H1 (cell line): ENCODE measurements around the gene SELENOI. TPM values are rescaled to one million over a fixed set of nuclear protein-coding genes. Genes with fewer than 3 reads are reported as not detected.

Source experiments
- CTCF ChIA-PET: fragments of 300-600 bp; sonication (Branson Sonifier 250); formaldehyde crosslinking; loops from one replicate; lab custom pipeline; 2021; ENCODE audit not compliant: partially characterized antibody; lab: Charles Lee
- POLR2A ChIA-PET: fragments of 300-600 bp; sonication (Branson Sonifier 250); formaldehyde crosslinking; loops from one replicate; lab custom pipeline; 2021; ENCODE audit warnings: inconsistent platforms; ENCODE audit not compliant: partially characterized antibody; lab: Charles Lee
- DNase-seq, 2 experiments: peaks; one replicate each; pipeline versions ENCODE4 v3.0.0 to v3.0.0-alpha.2; 2010 to 2022; ENCODE audit warnings: low spot score in 2 of 2, low read depth in 1 of 2, mixed read lengths in 1 of 2
- FAIRE-seq: peaks from 2 replicates; lab custom pipeline; 2011; peaks lifted over from hg19 to GRCh38; lab: Jason Lieb, UNC
- H2AFZ ChIP-seq: 2 replicates; pipeline ENCODE4 v1.8.1; 2012; ENCODE audit warnings: low read length, inconsistent platforms
- H2AK5ac ChIP-seq: 2 replicates; pipeline ENCODE4 v1.6.1; 2013; ENCODE audit warnings: low read depth, low read length
- H2BK120ac ChIP-seq: replicated peaks from 2 replicates; pipeline ENCODE3; 2013; ENCODE audit warnings: low read depth, low read length, inconsistent platforms
- H2BK12ac ChIP-seq: 2 replicates; pipeline ENCODE4 v1.6.1; 2013; ENCODE audit warnings: low read depth, low read length
- H2BK15ac ChIP-seq: 2 replicates; pipeline ENCODE4 v1.6.1; 2013; ENCODE audit warnings: low read length
- H2BK20ac ChIP-seq: 2 replicates; pipeline ENCODE4 v1.6.1; 2013; ENCODE audit warnings: low read length
- H2BK5ac ChIP-seq: 2 replicates; pipeline ENCODE4 v1.6.1; 2013; ENCODE audit warnings: low read depth, low read length
- H3K14ac ChIP-seq: 2 replicates; pipeline ENCODE4 v1.6.1; 2013; ENCODE audit warnings: inconsistent platforms; ENCODE audit not compliant: insufficient read length
- H3K18ac ChIP-seq: 2 replicates; pipeline ENCODE4 v1.6.1; 2013; ENCODE audit warnings: low read length; ENCODE audit errors: extremely low read depth
- H3K23ac ChIP-seq: 2 replicates; pipeline ENCODE4 v1.6.1; 2013; ENCODE audit warnings: inconsistent platforms; ENCODE audit not compliant: insufficient read length
- H3K23me2 ChIP-seq: 2 replicates; pipeline ENCODE4 v1.6.1; 2013; ENCODE audit warnings: low read depth, low read length
- H3K27ac ChIP-seq: 2 replicates; pipeline ENCODE4 v1.6.1; 2011; ENCODE audit warnings: low read depth, low read length, inconsistent platforms
- H3K27me3 ChIP-seq, 4 experiments: replicated peaks in 1 of 4; 1 replicate in 1 of 4; 2 replicates in 3 of 4; pipeline versions ENCODE4 v1.6.1 to v1.8.1; 2011 to 2013; ENCODE audit warnings: low read length in 3 of 4, mild to moderate bottlenecking in 3 of 4, inconsistent platforms in 2 of 4, mixed read lengths in 2 of 4, moderate library complexity in 1 of 4; ENCODE audit not compliant: control insufficient read depth in 3 of 4, insufficient read depth in 3 of 4; ENCODE audit errors: extremely low read depth in 1 of 4
- H3K36me3 ChIP-seq, 4 experiments: 2 replicates each; pipeline versions ENCODE4 v1.6.1 to v1.8.1; 2011 to 2013; ENCODE audit warnings: mild to moderate bottlenecking in 4 of 4, low read length in 3 of 4, moderate library complexity in 2 of 4, control low read depth in 1 of 4, inconsistent platforms in 1 of 4; ENCODE audit not compliant: insufficient read depth in 4 of 4, control insufficient read depth in 2 of 4
- H3K4ac ChIP-seq: replicated peaks from 2 replicates; pipeline ENCODE3; 2013; ENCODE audit warnings: low read length, low read depth, mixed read lengths, inconsistent platforms; ENCODE audit not compliant: insufficient read length
- H3K4me1 ChIP-seq, 4 experiments: replicated peaks in 1 of 4; 1 replicate in 1 of 4; 2 replicates in 3 of 4; pipeline versions ENCODE4 v1.6.1 to v1.8.1; 2011 to 2013; ENCODE audit warnings: low read length in 3 of 4, inconsistent platforms in 2 of 4, mixed read lengths in 1 of 4; ENCODE audit not compliant: insufficient read depth in 4 of 4, control insufficient read depth in 3 of 4
- H3K4me2 ChIP-seq, 2 experiments: 2 replicates each; pipeline versions ENCODE4 v1.6.1 to v1.8.1; 2011 to 2013; ENCODE audit warnings: low read depth in 2 of 2, low read length in 2 of 2, control low read depth in 1 of 2, inconsistent platforms in 1 of 2, mild to moderate bottlenecking in 1 of 2; ENCODE audit not compliant: insufficient read depth in 1 of 2
- H3K4me3 ChIP-seq, 4 experiments: fragments of 200-600, 300-600 bp in 1 of 4; sonication (generic), shearing (Covaris generic), sonication (Bioruptor Twin) in 1 of 4; 2 replicates each; pipeline versions ENCODE4 v1.5.1 to v1.8.1; 2011 to 2016; ENCODE audit warnings: low read length in 4 of 4, low read depth in 3 of 4, control low read depth in 2 of 4, inconsistent platforms in 2 of 4, mild to moderate bottlenecking in 2 of 4, mixed read lengths in 1 of 4, moderate library complexity in 1 of 4; ENCODE audit not compliant: insufficient read depth in 2 of 4; ENCODE audit errors: extremely low read depth in 1 of 4
- H3K56ac ChIP-seq: replicated peaks from 2 replicates; pipeline ENCODE3; 2013; ENCODE audit warnings: low read depth, mild to moderate bottlenecking, mixed read lengths, low read length, inconsistent platforms; ENCODE audit not compliant: insufficient read length
- H3K79me1 ChIP-seq: 2 replicates; pipeline ENCODE4 v1.6.1; 2013; ENCODE audit warnings: low read depth, low read length, control low read depth
- H3K79me2 ChIP-seq, 2 experiments: 2 replicates each; pipeline versions ENCODE4 v1.6.1 to v1.8.1; 2012 to 2013; ENCODE audit warnings: low read length in 2 of 2, mild to moderate bottlenecking in 2 of 2, inconsistent platforms in 1 of 2; ENCODE audit not compliant: insufficient read depth in 2 of 2, control insufficient read depth in 1 of 2
- H3K9ac ChIP-seq, 4 experiments: replicated peaks in 1 of 4; 1 replicate in 1 of 4; 2 replicates in 3 of 4; pipeline versions ENCODE4 v1.6.1 to v1.8.1; 2011 to 2013; ENCODE audit warnings: low read depth in 3 of 4, low read length in 3 of 4, control low read depth in 2 of 4, mild to moderate bottlenecking in 2 of 4, moderate library complexity in 2 of 4, inconsistent platforms in 1 of 4; ENCODE audit errors: extremely low read depth in 1 of 4
- H3K9me3 ChIP-seq, 2 experiments: 2 replicates each; pipeline versions ENCODE4 v1.6.1 to v1.8.1; 2012 to 2013; ENCODE audit warnings: mild to moderate bottlenecking in 2 of 2, moderate library complexity in 2 of 2, control low read depth in 1 of 2, inconsistent platforms in 1 of 2, low read depth in 1 of 2, low read length in 1 of 2, mixed read lengths in 1 of 2; ENCODE audit not compliant: insufficient read depth in 2 of 2
- H4K20me1 ChIP-seq, 2 experiments: replicated peaks in 1 of 2; 2 replicates each; pipeline versions ENCODE3 to v1.8.1; 2011 to 2013; ENCODE audit warnings: inconsistent platforms in 2 of 2, low read length in 2 of 2, mild to moderate bottlenecking in 1 of 2; ENCODE audit not compliant: insufficient read depth in 2 of 2, control insufficient read depth in 1 of 2
- H4K5ac ChIP-seq: 2 replicates; pipeline ENCODE4 v1.6.1; 2013; ENCODE audit warnings: low read length, low read depth, mixed read lengths, inconsistent platforms; ENCODE audit not compliant: insufficient read length
- H4K8ac ChIP-seq: 2 replicates; pipeline ENCODE4 v1.8.0; 2013; ENCODE audit warnings: mild to moderate bottlenecking, moderate library complexity, low read length, inconsistent platforms; ENCODE audit not compliant: insufficient read depth; ENCODE audit errors: extremely low read depth
- H4K91ac ChIP-seq: replicated peaks from 2 replicates; pipeline ENCODE3; 2013; ENCODE audit warnings: low read length, mixed read lengths, inconsistent platforms; ENCODE audit not compliant: insufficient read length
- BCL11A ChIP-seq, 2 experiments: IDR thresholded peaks; one replicate each; pipeline ENCODE4 v1.6.1; 2011; ENCODE audit warnings: low read depth in 2 of 2, low read length in 2 of 2, mild to moderate bottlenecking in 2 of 2
- BRCA1 ChIP-seq: IDR thresholded peaks from 2 replicates; pipeline ENCODE4 v1.6.1; 2012; ENCODE audit warnings: low read depth, low read length, improper control_type of control experiment
- CEBPB ChIP-seq: IDR thresholded peaks from 2 replicates; pipeline ENCODE4 v1.6.1; 2012; ENCODE audit warnings: low read depth, low read length
- FOSL1 ChIP-seq: IDR thresholded peaks from 2 replicates; pipeline ENCODE4 v1.6.1; 2011; ENCODE audit warnings: mild to moderate bottlenecking, low read depth, low read length, moderate library complexity; ENCODE audit not compliant: insufficient read depth
- GABPA ChIP-seq: IDR thresholded peaks from 2 replicates; pipeline ENCODE4 v1.6.1; 2011; ENCODE audit warnings: mild to moderate bottlenecking, low read length, moderate library complexity, borderline replicate concordance; ENCODE audit not compliant: insufficient read depth
- NANOG ChIP-seq: IDR thresholded peaks from 2 replicates; pipeline ENCODE4 v1.6.1; 2011; ENCODE audit warnings: low read length, low read depth, mild to moderate bottlenecking, inconsistent platforms; ENCODE audit not compliant: insufficient read depth, poor library complexity, severe bottlenecking
- POLR2A ChIP-seq, 2 experiments: IDR thresholded peaks; 1 replicate in 1 of 2; 2 replicates in 1 of 2; pipeline ENCODE4 v1.6.1; 2011; ENCODE audit warnings: low read depth in 2 of 2, low read length in 2 of 2, mild to moderate bottlenecking in 2 of 2; ENCODE audit errors: control extremely low read depth in 1 of 2
- POLR2AphosphoS5 ChIP-seq: IDR thresholded peaks from 2 replicates; pipeline ENCODE4 v1.6.1; 2011; ENCODE audit warnings: low read depth, low read length
- SAP30 ChIP-seq: fragments of 300-600 bp; sonication (generic); IDR thresholded peaks from 2 replicates; pipeline ENCODE4 v1.7.1; 2012; ENCODE audit warnings: low read length, moderate library complexity, mild to moderate bottlenecking, inconsistent platforms; ENCODE audit not compliant: insufficient read depth, insufficient replicate concordance
- SP2 ChIP-seq: IDR thresholded peaks from 2 replicates; pipeline ENCODE4 v1.6.1; 2012; ENCODE audit warnings: mild to moderate bottlenecking, low read length, inconsistent platforms
- SUZ12 ChIP-seq: fragments of 200-600 bp; sonication (generic); IDR thresholded peaks from 2 replicates; pipeline ENCODE4 v1.6.1; 2012; ENCODE audit warnings: mild to moderate bottlenecking, inconsistent platforms, low read length, moderate library complexity, mixed read lengths
- TBP ChIP-seq: IDR thresholded peaks from 2 replicates; pipeline ENCODE4 v1.6.1; 2011; ENCODE audit warnings: low read depth, low read length, improper control_type of control experiment
- ZNF274 ChIP-seq: IDR thresholded peaks from 2 replicates; pipeline ENCODE4 v1.7.0; 2012; ENCODE audit warnings: low read length, borderline replicate concordance; ENCODE audit errors: extremely low read depth
- WGBS, 2 experiments: shearing (Covaris generic) in 1 of 2; methylation state at CpG; one replicate each; pipeline versions ENCODE4 v1.1.6 to v1.1.7; 2013 to 2015; ENCODE audit warnings: low lambda C conversion rate in 2 of 2, mixed read lengths in 2 of 2, inconsistent platforms in 1 of 2, low coverage in 1 of 2, missing lambda C conversion rate in 1 of 2; ENCODE audit not compliant: insufficient replicate concordance in 2 of 2, insufficient coverage in 1 of 2, insufficient read length in 1 of 2; ENCODE audit errors: extremely low coverage in 1 of 2, missing lambda C conversion rate in 1 of 2; 5-methylcytosine and 5-hydroxymethylcytosine counted together
- polyA plus RNA-seq, 7 experiments: library from polyadenylated mRNA; depleted of rRNA in 3 of 7; stranded (reverse) in 5 of 7; unstranded in 2 of 7; fragments of >200 nt in 5 of 7; fragments of 200-250 nt in 2 of 7; gene quantifications; 1 replicate in 5 of 7; 2 replicates in 1 of 7; 4 replicates in 1 of 7; pipeline versions ENCODE4 v1.2.1 to v1.2.3, GENCODE V29; 2011 to 2013; ENCODE audit warnings: missing spikeins in 2 of 7, mixed read lengths in 2 of 7
- total RNA-seq: library from RNA; stranded (reverse); fragmentation: NEBNext Ultra II Directional; extraction: Animal tissue kit (Norgen Biotek cat#: 25700); gene quantifications from 2 replicates; pipeline ENCODE4 v1.2.1, GENCODE V29; 2021
- TF ChIP-seq, protein P1 (sequence below): IDR thresholded peaks from 2 replicates; pipeline ENCODE4 v1.6.1; 2011; ENCODE audit warnings: low read depth, mild to moderate bottlenecking, low read length; ENCODE audit not compliant: insufficient read depth

The SELENOI gene
- total and polyA plus RNA-seq, 2 of the 8 experiments (the other 6 are each of a cell fraction or from before 2014, with no cell fraction given) = 15.9 to 63.8 TPM

- no peak overlapping the region for H2BK12ac ChIP-seq
- no peak overlapping the region for H2BK120ac ChIP-seq
- H3K23ac ChIP-seq = no peak overlapping the region
- H3K14ac ChIP-seq = no peak overlapping the region
- H2AK5ac ChIP-seq = no peak overlapping the region
- H3K79me1 ChIP-seq = peaks cover 8% of the 10 kb centered on the region
- H3K56ac ChIP-seq = no peak overlapping the region
- H3K9ac ChIP-seq = no peak overlapping the region
- H2AFZ ChIP-seq = no peak overlapping the region
- no peak for FAIRE-seq
- H2BK20ac ChIP-seq = no peak overlapping the region
- no peaks in the 10 kb centered on the region for H3K9me3 ChIP-seq
- no peak overlapping the region for H2BK5ac ChIP-seq
- H3K18ac ChIP-seq = no peak overlapping the region
- H3K4me1 ChIP-seq = peaks cover 0 to 3% (median under 1%) of the 10 kb centered on the region in 4 experiments; a peak in 3 of 7 replicates
- no peaks in the 10 kb centered on the region for H3K27me3 ChIP-seq
- H3K4me3 ChIP-seq = no peak overlapping the region
- no peak overlapping the region for H4K91ac ChIP-seq
- H3K4me2 ChIP-seq = no peak overlapping the region
- peaks cover 6 to 77% of the 10 kb centered on the region in 2 experiments; a peak in 3 of 4 replicates for H3K79me2 ChIP-seq
- no peak for DNase-seq
- H3K23me2 ChIP-seq = no peaks in the 10 kb centered on the region
- no peaks in the 10 kb centered on the region; a peak in 1 of 8 replicates for H3K36me3 ChIP-seq
- no peak overlapping the region for H3K4ac ChIP-seq
- H4K20me1 ChIP-seq = peaks cover 11 to 15% of the 10 kb centered on the region in 2 experiments
- H2BK15ac ChIP-seq = no peak overlapping the region
- CTCF ChIA-PET = no interaction called here
- POLR2A ChIA-PET = interaction anchor here (0.6 to 1.7 kb wide), 2 partner anchors 8 to 60 kb away, joined by 3 read pairs; no protein-coding TSS in a partner anchor
- no peak overlapping the region for H4K5ac ChIP-seq
- no peak overlapping the region for H3K27ac ChIP-seq
- no peak overlapping the region for H4K8ac ChIP-seq
- WGBS, 2 experiments = 93% methylated on average over 4 of the region's 4 CpGs; no CpG with 5 or more reads in 1 of the 2 experiments
- TF ChIP-seq, protein P1, sequence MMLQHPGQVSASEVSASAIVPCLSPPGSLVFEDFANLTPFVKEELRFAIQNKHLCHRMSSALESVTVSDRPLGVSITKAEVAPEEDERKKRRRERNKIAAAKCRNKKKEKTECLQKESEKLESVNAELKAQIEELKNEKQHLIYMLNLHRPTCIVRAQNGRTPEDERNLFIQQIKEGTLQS = no peak
- no peak for TF ChIP-seq SUZ12
- no peak for TF ChIP-seq FOSL1
- no peak for TF ChIP-seq BCL11A (IDR thresholded peaks at IDR 0.05; ENCODE audit: low read depth in 2 of 2, low read length in 2 of 2)
- TF ChIP-seq GABPA = no peak
- TF ChIP-seq SP2 = no peak
- no peak for TF ChIP-seq POLR2AphosphoS5
- TF ChIP-seq SAP30 = no peak
- TF ChIP-seq TBP = no peak
- no peak for TF ChIP-seq ZNF274
- no peak for TF ChIP-seq NANOG
- no peak for TF ChIP-seq POLR2A (IDR thresholded peaks at IDR 0.05; ENCODE audit: control extremely low read depth in 1 of 2, low read depth in 2 of 2, low read length in 2 of 2)
- no peak for TF ChIP-seq CEBPB
- no peak for TF ChIP-seq BRCA1
Measured at GRCh38 chr2:26359886-26360473, 14.0 kb downstream of the SELENOI start.
